Skeletal muscle satellite cell (primary cell): Measurements from ENCODE around the gene DOCK9.

Experiments
- H3K27me3 ChIP-seq: 2 replicates; pipeline ENCODE4 v1.7.0; 2013; ENCODE audit warnings: low read length; ENCODE audit not compliant: control insufficient read depth, insufficient read depth
- H3K36me3 ChIP-seq: 2 replicates; pipeline ENCODE4 v1.7.0; 2013; ENCODE audit warnings: mild to moderate bottlenecking, control low read depth, low read length; ENCODE audit not compliant: insufficient read depth
- H3K4me1 ChIP-seq: 2 replicates; pipeline ENCODE4 v1.7.0; 2013; ENCODE audit warnings: low read length; ENCODE audit not compliant: control insufficient read depth, insufficient read depth
- H3K4me2 ChIP-seq: 2 replicates; pipeline ENCODE4 v1.7.0; 2013; ENCODE audit warnings: mild to moderate bottlenecking, low read length
- H3K4me3 ChIP-seq: 2 replicates; pipeline ENCODE4 v1.7.0; 2013; ENCODE audit warnings: low read length
- H3K9ac ChIP-seq: 2 replicates; pipeline ENCODE4 v1.7.0; 2013; ENCODE audit warnings: mild to moderate bottlenecking, low read depth, low read length, moderate library complexity
- H3K9me3 ChIP-seq: replicated peaks from 2 replicates; pipeline ENCODE4 v1.7.0; 2013; ENCODE audit warnings: mild to moderate bottlenecking, control low read depth, low read length

Gene DOCK9

DNA sequence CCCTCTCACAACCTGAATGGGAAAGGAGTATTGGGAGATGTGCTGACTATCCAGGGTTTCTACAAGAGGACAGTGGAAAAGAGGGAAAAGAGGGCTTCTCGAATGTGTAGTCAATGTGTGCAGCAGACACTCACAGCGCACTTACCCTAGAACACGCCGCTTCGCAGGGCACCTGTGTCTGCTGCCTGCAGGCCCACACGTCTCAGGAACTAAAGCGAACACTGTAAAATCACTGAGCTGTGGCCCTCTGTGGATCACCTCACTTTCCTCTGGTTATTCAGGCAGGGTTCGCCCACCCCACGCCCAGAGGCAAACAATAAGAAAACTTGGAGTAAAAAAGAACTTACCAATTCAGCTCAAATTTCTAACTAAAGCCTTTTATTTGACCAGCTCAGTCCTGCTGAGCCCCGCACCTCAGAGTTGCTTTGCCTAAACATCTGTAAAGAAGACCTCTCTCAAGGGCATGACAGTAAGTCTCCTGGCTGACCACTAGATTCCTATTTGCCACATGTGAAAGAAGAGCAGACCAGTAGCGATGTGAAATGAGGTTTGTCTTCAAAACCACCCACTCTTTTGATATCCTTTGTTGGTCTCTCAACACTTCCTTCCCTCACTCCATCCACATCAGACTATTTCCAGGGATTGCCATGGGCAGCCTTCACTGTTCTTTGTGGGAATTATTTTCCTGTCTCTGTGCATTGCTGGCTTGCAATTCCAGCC is 19.3 kb upstream of the DOCK9 start:
- H3K4me3 ChIP-seq = no peak overlapping the region
- H3K9ac ChIP-seq = peak overlapping the region; percentile 25
- peak overlapping the region; percentile 18 for H3K4me2 ChIP-seq
- no peaks in the 10 kb centered on the region for H3K27me3 ChIP-seq
- no peaks in the 10 kb centered on the region for H3K36me3 ChIP-seq
- H3K4me1 ChIP-seq = peaks cover 26% of the 10 kb centered on the region
- H3K9me3 ChIP-seq = no peaks in the 10 kb centered on the region

DNA sequence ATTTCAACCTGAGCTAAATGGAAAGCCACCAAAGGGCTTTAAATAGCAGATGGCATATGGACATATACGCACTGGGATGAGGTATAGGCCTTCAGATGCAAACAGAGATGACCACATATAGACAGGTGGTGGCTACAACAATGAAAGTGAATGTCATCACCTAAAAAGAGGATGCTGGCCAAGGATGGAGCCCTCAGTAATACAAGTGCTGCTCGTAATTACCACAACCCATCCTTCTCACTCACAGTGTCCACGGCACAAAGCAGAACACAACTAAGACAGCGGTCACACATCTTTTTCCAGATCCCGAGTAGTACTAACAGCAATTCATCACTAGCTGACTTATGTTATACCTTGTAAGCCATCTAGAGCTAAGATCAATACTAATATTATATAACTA is 18.2 kb upstream of the DOCK9 start:
- Histone ChIP-seq H3K4me3 (no peak overlapping the region), H3K27me3 (no peaks in the 10 kb centered on the region), H3K9ac (no peak overlapping the region), H3K9me3 (no peaks in the 10 kb centered on the region), H3K4me2 (no peak overlapping the region), H3K4me1 (peaks cover 26% of the 10 kb centered on the region), H3K36me3 (no peaks in the 10 kb centered on the region)

DNA sequence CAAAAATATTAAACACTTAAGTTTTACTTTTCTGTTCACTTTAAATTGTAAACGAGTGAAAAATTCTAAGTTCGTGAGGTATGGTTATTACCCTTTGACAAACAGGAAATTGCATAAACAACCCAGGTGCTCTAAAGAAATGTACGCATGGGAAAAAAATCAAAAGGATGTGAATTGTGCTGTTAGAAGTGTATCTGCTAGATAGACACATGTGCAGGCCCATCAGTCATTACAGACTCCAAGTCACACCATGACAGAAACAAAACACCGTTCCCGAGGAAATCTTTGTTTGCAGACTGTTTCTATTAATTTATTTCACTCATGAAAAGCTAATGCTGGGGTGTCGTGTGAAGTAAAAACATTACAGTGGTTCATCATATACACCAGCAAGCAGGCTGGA is 17.0 kb upstream of the DOCK9 start:
- no peaks in the 10 kb centered on the region for H3K27me3 ChIP-seq
- no peaks in the 10 kb centered on the region for H3K9me3 ChIP-seq
- no peak overlapping the region for H3K4me3 ChIP-seq
- H3K4me1 ChIP-seq = peaks cover 26% of the 10 kb centered on the region
- H3K36me3 ChIP-seq = no peaks in the 10 kb centered on the region
- H3K9ac ChIP-seq = no peak overlapping the region
- H3K4me2 ChIP-seq = no peak overlapping the region

DNA sequence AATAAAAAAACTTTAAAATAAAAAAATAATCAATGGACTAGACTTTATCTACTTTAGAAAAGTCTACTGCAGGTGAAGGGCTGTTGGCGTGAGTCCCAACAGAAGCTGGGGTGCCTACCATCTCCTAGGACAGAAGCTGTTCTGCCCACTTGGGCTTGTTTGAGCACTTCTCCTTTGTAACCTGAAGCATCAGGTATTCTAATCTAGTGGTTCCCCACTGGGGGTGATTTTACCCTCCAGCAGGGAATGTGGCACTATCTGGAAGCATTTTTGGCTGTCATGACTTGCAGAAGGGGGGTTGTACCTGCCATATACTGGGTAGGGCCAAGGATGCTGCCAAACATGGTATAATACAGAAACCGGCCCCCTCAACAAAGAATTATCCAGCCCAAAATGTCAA is 16.2 kb upstream of the DOCK9 start:
- Histone ChIP-seq H3K4me1 (peaks cover 22% of the 10 kb centered on the region), H3K9me3 (no peaks in the 10 kb centered on the region)

DNA sequence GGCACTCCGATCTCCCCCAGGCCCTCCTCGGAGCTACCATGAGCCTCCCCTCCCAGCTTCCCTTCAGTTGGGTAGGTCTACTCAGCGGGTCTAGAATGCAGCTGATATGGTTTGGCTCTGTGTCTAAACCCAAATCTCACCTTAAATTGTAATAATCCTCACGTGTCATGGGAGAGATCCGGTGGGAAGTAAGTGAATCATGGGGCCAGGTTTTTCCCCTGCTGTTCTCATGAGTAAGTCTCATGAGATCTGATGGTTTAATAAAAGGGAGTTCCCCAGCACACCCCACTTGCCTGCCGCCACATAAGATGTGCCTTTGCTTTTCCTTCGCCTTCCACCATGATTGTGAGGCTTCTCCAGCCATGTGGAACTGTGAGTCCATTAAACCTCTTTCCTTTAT is 14.5 kb upstream of the DOCK9 start:
- Histone ChIP-seq H3K4me2 (no peak overlapping the region), H3K36me3 (no peaks in the 10 kb centered on the region), H3K9me3 (no peaks in the 10 kb centered on the region), H3K27me3 (no peaks in the 10 kb centered on the region), H3K4me3 (no peak overlapping the region), H3K4me1 (peaks cover 5% of the 10 kb centered on the region), H3K9ac (no peak overlapping the region)

More for the DNA sequence above, 16.2 kb upstream of the DOCK9 start:
- H3K27me3 ChIP-seq = no peaks in the 10 kb centered on the region
- no peak overlapping the region for H3K9ac ChIP-seq
- H3K4me3 ChIP-seq = no peak overlapping the region
- no peak overlapping the region for H3K4me2 ChIP-seq
- H3K36me3 ChIP-seq = no peaks in the 10 kb centered on the region

DNA sequence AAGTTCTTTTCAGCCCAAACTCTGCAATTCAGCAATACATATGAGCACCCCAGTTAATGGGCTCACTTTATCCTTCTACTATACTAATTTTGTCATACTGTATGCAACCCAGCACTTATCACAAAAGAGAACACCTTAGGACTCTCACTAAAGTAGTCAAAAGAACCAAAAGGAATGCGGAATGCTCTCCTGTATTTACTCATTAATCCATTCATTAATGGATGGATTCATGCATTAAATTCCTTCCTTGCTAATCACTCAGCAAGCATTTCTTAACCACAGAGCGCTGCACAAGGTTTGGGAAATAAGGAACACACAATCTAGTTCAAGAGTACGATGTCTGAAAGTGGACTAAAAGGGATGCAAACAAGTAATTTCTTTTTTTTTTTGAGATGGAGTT is 12.8 kb upstream of the DOCK9 start:
- no peaks in the 10 kb centered on the region for H3K9me3 ChIP-seq
- H3K4me3 ChIP-seq = no peak overlapping the region
- no peaks in the 10 kb centered on the region for H3K27me3 ChIP-seq
- H3K4me2 ChIP-seq = no peak overlapping the region
- H3K36me3 ChIP-seq = no peaks in the 10 kb centered on the region
- no peaks in the 10 kb centered on the region for H3K4me1 ChIP-seq
- no peak overlapping the region for H3K9ac ChIP-seq

DNA sequence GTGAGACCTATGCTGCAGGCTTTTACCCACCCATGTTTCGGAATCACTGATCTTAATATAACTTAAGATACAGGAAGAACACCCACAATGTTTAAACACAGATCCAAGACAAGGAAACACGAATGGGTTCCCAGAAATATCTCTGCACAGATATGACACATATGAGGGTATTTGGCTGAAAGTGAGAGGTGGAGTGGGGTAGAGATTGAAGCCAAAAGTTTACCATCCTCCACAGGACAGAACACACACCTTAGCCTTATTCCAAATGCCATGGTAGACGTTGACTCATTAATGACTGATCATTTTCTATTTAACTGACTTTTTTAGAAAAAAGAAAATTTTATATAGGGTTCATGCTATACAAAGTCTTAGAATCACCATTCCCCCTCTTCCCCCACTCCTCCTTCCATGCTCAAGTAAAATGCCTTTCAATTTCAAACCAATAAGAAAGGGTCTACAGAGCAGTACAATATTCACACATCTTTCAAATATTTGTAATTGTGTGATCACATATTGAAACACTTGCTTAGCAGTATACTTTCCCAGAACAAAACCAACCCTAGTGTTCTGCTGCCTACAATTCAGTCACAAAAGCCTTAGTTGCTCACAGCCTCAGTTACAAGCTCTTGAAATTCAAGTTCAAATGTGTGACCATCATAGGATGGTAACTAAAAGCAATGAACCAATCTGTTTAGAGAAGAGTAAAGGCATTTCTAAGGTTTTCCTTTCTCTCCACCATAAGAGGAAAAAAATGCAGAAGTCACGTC is 11.8 kb upstream of the DOCK9 start:
- no peak overlapping the region for H3K9ac ChIP-seq
- no peaks in the 10 kb centered on the region for H3K27me3 ChIP-seq
- H3K4me3 ChIP-seq = no peak overlapping the region

DNA sequence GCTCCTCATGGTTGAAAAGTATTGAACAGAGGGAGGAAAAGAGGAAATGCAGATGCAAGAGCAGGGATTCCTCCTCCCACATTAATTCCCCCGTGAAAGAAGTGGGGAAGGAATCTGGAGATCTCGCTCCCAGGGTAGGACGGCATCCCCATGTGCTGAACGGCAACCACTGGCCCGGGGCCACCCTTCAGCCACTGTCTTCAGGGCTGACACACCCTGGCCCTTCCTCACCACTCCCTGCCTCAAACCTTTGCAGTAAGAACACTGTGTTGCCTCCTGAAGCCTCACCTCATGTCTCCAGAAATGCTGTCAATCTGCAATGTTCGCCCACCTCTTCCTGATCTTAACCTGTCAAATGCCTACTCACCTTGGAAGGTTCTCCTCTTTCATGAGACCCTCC is 10.9 kb upstream of the DOCK9 start:
- H3K9ac ChIP-seq = no peak overlapping the region
- H3K9me3 ChIP-seq = no peaks in the 10 kb centered on the region
- H3K4me3 ChIP-seq = no peak overlapping the region
- no peaks in the 10 kb centered on the region for H3K36me3 ChIP-seq
- no peaks in the 10 kb centered on the region for H3K27me3 ChIP-seq
- H3K4me1 ChIP-seq = no peaks in the 10 kb centered on the region
- no peak overlapping the region for H3K4me2 ChIP-seq

More for the DNA sequence above, 11.8 kb upstream of the DOCK9 start:
- Histone ChIP-seq H3K4me2 (no peak overlapping the region), H3K9me3 (no peaks in the 10 kb centered on the region), H3K4me1 (no peaks in the 10 kb centered on the region), H3K36me3 (no peaks in the 10 kb centered on the region)

DNA sequence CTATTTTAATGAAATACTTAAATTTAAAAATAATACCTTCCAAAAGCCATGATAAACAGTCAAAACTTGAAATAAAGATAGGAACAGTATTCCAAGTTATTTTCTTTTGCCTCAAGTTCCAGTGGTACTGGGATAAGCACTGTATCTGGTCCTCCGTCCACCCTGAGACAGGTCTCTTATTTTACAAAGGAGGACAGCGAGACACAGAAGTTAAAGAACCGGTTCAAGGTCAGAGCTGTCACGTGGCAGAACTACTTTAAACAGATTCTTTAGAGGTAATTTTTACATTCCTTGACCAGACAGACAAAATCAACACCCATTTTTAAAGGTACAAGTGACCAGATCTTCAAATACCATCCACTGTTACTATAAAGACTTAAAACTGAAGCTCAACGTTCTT is 10.4 kb upstream of the DOCK9 start:
- no peaks in the 10 kb centered on the region for H3K4me1 ChIP-seq

DNA sequence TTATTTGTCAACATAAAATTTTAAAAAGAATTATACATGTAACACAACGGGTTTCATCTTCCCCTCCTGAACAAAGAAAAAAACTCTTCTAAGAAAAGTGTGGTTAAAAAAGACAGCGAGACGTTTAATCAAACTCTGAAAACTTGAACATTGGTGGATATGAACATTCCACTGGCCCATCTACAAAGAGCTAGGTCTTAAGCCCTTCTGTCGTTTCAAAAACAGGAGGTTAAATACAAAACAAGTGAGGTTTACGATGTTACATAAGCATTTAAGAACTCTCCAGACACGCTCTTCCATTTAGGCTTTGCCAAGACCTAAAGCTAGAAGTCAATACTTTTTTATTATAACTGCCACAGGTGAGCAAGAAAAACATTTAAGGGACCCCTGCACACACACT is 9.4 kb upstream of the DOCK9 start:
- no peak overlapping the region for H3K4me3 ChIP-seq

More for the DNA sequence above, 10.4 kb upstream of the DOCK9 start:
- Histone ChIP-seq H3K9me3 (no peaks in the 10 kb centered on the region), H3K4me2 (no peak overlapping the region), H3K36me3 (no peaks in the 10 kb centered on the region), H3K4me3 (no peak overlapping the region), H3K27me3 (no peaks in the 10 kb centered on the region), H3K9ac (no peak overlapping the region)

DNA sequence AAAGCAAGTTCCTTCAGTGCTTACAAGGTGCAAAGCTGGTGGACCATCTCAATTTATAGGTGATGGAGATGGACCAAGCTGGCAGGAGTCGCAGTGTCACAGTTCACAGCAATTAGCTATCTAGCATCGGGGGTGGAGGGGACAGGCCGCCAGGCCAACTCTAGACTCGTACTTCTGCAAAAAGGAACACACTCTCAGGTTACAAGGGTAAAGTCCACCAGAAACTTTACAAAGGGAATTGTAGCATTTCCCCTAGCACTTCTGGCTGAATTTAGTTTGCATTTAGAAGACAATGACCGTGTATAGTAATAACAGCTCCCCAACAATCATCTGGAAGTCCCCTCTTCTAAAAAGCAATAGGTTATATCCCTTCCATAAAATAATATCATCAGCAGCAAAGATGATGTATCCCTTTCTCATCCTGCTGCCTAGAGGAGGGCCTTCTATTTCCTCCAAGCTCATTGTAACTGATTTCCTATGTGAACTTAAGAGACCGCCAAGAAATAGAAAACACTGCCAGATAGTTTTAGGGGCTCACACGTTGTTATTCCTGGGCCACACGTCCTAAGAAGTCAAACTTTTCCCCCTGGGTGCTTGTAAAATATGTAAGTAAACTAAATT is 8.5 kb upstream of the DOCK9 start:
- Histone ChIP-seq H3K4me1 (no peaks in the 10 kb centered on the region), H3K9me3 (no peaks in the 10 kb centered on the region), H3K9ac (no peak overlapping the region), H3K36me3 (no peaks in the 10 kb centered on the region), H3K4me2 (no peak overlapping the region), H3K4me3 (no peak overlapping the region), H3K27me3 (no peaks in the 10 kb centered on the region)

More for the DNA sequence above, 9.4 kb upstream of the DOCK9 start:
- no peaks in the 10 kb centered on the region for H3K27me3 ChIP-seq
- no peak overlapping the region for H3K4me2 ChIP-seq
- H3K4me1 ChIP-seq = no peaks in the 10 kb centered on the region
- no peaks in the 10 kb centered on the region for H3K9me3 ChIP-seq
- no peak overlapping the region for H3K9ac ChIP-seq
- H3K36me3 ChIP-seq = no peaks in the 10 kb centered on the region
